BLaER1 treated with 17β-estradiol and CSF1 and Interleukin-3, amounts not matched to agents 10 nM and 100 nM (cell line): ENCODE data around the gene DCAF11.

Experiments
- H3K27ac ChIP-seq, 11 experiments: shearing (Covaris generic); formaldehyde crosslinking; 2 replicates each; pipeline ENCODE4 v1.8.1; 2022
- H3K27me3 ChIP-seq, 11 experiments: shearing (Covaris generic); formaldehyde crosslinking; 2 replicates each; pipeline ENCODE4 v1.8.1; 2022
- H3K36me3 ChIP-seq, 11 experiments: shearing (Covaris generic); formaldehyde crosslinking; 2 replicates each; pipeline ENCODE4 v1.8.1; 2022
- H3K4me1 ChIP-seq, 10 experiments: shearing (Covaris generic); formaldehyde crosslinking; 2 replicates each; pipeline ENCODE4 v1.8.1; 2022
- H3K4me2 ChIP-seq, 11 experiments: shearing (Covaris generic); formaldehyde crosslinking; 2 replicates each; pipeline ENCODE4 v1.8.1; 2022
- H3K4me3 ChIP-seq, 10 experiments: shearing (Covaris generic); formaldehyde crosslinking; 2 replicates each; pipeline ENCODE4 v1.8.1; 2022
- H3K9ac ChIP-seq, 11 experiments: shearing (Covaris generic); formaldehyde crosslinking; 2 replicates each; pipeline ENCODE4 v1.8.1; 2022
- H3K9me3 ChIP-seq, 11 experiments: shearing (Covaris generic); formaldehyde crosslinking; replicated peaks in 1 of 11; 2 replicates each; pipeline ENCODE4 v1.8.1; 2022
- H4K20me1 ChIP-seq, 11 experiments: shearing (Covaris generic); formaldehyde crosslinking; 2 replicates each; pipeline ENCODE4 v1.8.1; 2022
- Cebpa-rat ChIP-seq, 11 experiments: shearing (Covaris generic); IDR thresholded peaks; 2 replicates each; pipeline ENCODE4 v1.8.1; 2022

DCAF11 gene

DNA sequence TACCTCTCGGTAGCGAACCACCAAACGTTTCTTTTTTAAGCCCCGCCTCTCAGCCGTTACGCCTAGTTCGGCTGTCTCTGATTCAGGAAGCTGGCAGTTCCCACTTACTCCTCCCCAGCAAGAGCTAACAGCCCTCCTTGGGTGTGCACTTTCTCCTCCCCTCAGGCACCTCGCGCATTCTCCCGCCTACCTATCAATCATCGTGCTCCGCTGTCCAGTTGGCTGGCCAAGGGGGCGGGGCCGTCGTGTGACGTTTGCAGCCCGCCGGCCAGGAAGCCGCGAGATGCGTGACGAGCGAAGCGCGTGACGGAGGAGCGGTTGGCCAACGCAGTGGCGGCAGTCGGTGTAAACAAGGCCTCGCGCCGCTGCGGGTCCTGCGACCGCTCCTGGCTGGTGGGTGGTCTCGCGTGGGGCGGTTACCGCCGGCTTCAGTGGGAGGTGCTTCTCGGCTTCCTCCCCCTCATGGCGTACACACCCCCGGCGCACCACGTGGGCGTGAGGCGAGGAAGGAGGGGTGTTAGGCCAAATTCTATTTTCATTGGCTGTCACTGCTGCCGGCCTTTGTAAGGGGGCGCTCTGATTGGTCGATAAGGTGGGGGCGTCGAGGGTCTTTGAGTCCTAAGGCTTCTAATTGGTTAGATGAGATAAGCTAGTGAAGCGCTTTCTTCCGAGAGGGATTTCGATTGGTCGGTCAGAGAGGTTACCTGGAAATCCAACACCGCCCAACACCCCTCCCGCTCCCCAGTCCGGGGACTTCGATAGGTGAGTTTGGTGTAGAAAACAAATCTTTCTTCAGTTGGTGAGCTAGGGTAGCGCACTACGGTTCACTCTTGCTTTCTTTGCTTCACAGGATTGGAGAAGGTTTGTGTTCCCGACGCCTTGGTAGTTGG, at the start of gene DCAF11, which contains the start of gene NRL:
DCAF11 (plus strand) TSS at position 246 of the 890 bp plus-strand sequence. CDS start 818 bp downstream, outside the sequence.
NRL (minus strand) TSS at position 418 of the 890 bp plus-strand sequence. CDS start 32,101 bp downstream, outside the sequence.
- TF ChIP-seq Cebpa-rat (IDR thresholded peaks at IDR 0.05), result no peak
- Histone ChIP-seq H3K4me1 (peaks cover 21 to 40% (median 31%) of the 10 kb centered on the region in 10 experiments), H3K4me3 (peak within 1 kb of the TSS; percentile 71 to 88 (median 76)), H3K36me3 (peaks cover 29 to 41% (median 32%) of the 10 kb centered on the region in 11 experiments), H3K9ac (peak within 1 kb of the TSS; percentile 85 to 97 (median 90)), H3K27me3 (no peaks in the 10 kb centered on the region), H3K9me3 (no peaks in the 10 kb centered on the region), H3K4me2 (peak within 1 kb of the TSS; percentile 96 to 100 (median 98)), H3K27ac (peak within 1 kb of the TSS; percentile 87 to 99 (median 96)), H4K20me1 (peaks cover 0 to 8% (median 0%) of the 10 kb centered on the region in 11 experiments; a peak in 3 of 22 replicates)

DNA sequence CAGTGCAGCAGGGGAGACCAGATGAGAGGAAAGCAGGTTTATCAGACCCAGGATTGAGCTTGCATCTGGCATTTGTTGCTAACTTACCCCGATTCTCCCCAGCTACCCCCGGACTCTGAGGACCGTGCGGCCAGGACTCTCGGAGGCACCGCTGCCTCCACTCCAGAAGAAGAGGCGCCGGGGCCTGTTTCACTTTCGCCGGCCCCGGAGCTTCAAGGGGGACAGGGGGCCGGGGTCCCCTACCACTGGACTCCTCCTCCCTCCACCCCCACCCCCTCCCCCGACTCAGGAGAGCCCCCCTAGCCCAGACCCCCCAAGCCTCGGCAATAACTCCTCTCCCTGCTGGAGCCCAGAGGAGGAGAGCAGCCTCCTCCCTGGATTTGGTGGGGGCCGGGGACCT, 49.7 kb upstream of the DCAF11 start:
- no peak overlapping the region for H3K4me3 ChIP-seq
- peaks cover 0 to 22% (median 7%) of the 10 kb centered on the region in 10 experiments; a peak in 11 of 20 replicates for H3K4me1 ChIP-seq
- no peak for TF ChIP-seq Cebpa-rat (IDR thresholded peaks at IDR 0.05)
- no peak overlapping the region for H3K27ac ChIP-seq
- no peak overlapping the region for H3K9ac ChIP-seq
- H3K4me2 ChIP-seq, result no peak overlapping the region
- H3K27me3 ChIP-seq, result no peaks in the 10 kb centered on the region
- H4K20me1 ChIP-seq, result no peaks in the 10 kb centered on the region; a peak in 1 of 22 replicates
- H3K36me3 ChIP-seq, result no peaks in the 10 kb centered on the region
- no peaks in the 10 kb centered on the region for H3K9me3 ChIP-seq

DNA sequence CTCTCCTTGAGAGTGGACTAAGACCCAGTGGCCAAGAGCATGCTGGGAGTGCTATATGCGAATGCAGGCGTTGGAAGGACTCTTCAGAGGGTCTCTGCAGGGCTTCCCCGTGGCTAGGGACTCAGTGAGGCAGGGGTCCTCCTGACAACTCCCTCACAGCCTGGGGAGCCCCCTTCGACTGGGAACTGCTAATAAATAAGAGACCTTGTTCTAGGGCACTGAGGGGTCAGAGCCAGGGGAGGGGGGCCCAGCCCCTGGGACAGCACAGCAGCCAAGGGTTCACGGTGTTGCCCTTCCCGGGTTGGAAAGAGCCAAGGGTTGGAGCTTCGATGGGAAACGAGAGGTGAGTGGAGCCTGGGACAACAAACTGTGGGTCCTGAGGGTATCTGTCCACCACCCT, 49.2 kb upstream of the DCAF11 start:
- no peak overlapping the region for H3K4me3 ChIP-seq
- no peaks in the 10 kb centered on the region for H3K36me3 ChIP-seq
- H3K27ac ChIP-seq, result no peak overlapping the region
- no peak for TF ChIP-seq Cebpa-rat (IDR thresholded peaks at IDR 0.05)
- no peaks in the 10 kb centered on the region for H3K9me3 ChIP-seq
- no peak overlapping the region for H3K9ac ChIP-seq
- H3K4me1 ChIP-seq, result peaks cover 0 to 23% (median 8%) of the 10 kb centered on the region in 10 experiments; a peak in 11 of 20 replicates
- no peaks in the 10 kb centered on the region for H3K27me3 ChIP-seq
- H4K20me1 ChIP-seq, result no peaks in the 10 kb centered on the region; a peak in 1 of 22 replicates
- H3K4me2 ChIP-seq, result no peak overlapping the region

DNA sequence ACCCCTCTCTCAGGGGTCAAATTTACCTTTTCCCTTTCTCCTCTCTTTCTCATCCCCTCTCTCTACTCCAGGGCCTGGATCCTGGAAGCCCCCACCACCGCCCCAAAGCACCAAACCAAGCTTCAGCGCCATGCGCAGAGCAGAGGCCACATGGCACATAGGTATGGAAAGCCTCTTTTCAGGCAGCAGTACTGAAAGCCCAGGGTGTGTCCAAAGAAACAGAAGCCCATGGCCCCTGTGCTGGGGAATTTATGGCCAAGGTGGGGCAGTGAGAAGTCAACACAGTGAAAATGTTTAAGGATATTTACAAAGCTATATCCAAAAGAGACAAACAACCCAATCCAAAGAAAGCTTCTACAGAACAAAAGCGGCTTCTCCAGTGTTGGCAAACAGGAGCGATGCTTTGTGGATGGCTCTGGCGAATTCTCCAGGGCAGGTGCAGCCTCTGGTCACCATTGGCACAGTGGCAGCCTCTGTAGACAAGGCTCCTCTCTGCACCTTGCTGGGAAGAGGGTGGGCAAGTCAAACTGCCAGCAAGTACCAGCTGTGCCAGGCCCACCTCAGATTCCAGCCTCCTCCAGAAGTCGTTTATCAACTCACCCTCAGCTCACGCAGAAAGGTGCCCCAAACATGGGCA, 48.0 kb upstream of the DCAF11 start:
- Histone ChIP-seq H4K20me1 (no peaks in the 10 kb centered on the region; a peak in 1 of 22 replicates), H3K36me3 (no peaks in the 10 kb centered on the region), H3K4me2 (no peak overlapping the region), H3K27me3 (no peaks in the 10 kb centered on the region), H3K9ac (no peak overlapping the region), H3K4me3 (no peak overlapping the region), H3K4me1 (peaks cover 0 to 23% (median 10%) of the 10 kb centered on the region in 10 experiments; a peak in 11 of 20 replicates), H3K9me3 (no peaks in the 10 kb centered on the region), H3K27ac (no peak overlapping the region)
- no peak for TF ChIP-seq Cebpa-rat (IDR thresholded peaks at IDR 0.05)

DNA sequence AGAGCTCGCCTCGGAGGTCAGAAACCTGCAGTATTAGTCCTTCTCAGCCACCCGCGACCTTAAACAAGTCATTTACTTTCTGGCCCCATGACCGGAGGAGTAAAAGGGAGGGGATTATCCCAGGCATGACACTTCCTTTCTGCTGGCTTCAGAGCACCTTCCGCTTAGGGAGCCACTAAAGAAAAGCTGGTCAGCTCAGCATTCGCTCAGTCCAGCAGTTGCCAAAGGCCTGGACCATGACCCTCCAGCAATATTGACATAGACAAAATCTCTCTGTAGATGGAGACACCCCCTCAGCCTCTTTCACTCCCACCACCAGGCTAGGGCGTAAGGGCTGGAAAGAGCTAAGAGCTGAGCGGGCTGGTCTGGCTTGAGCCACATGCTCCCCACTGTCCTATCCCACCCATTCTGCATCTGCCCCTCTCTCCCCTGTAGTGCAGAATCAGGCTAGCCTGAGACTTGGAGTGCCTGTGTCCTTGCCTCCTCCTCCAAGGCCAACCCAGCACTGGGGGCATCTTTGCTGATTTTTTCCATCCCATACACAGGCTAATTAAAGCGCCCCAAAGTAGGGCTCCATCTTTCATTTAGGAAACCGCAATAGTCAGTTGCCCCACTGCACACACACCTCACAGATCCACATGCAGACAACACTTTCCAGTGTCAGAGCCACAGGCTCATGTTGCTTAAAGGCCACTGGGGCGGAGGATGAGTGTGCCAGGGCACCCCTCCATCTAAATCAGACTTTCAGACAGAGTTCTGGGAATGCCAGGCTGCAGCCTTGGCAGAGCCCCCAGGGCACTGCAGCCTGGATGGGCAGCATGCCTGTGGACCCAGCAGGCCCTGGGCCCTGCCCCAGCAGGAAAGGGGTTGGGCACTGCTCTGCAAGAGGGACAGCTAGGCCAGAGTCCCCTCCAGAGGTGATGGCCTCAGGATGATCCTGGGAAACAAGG, 47.2 kb upstream of the DCAF11 start:
- Histone ChIP-seq H3K36me3 (no peaks in the 10 kb centered on the region), H3K9ac (no peak overlapping the region), H3K4me3 (no peak overlapping the region), H3K27ac (no peak overlapping the region), H3K9me3 (no peaks in the 10 kb centered on the region), H3K4me2 (peak overlapping the region in 1 of 11 experiments; percentile 16; a peak in 1 of 22 replicates), H3K27me3 (no peaks in the 10 kb centered on the region), H3K4me1 (peaks cover 0 to 26% (median 11%) of the 10 kb centered on the region in 10 experiments; a peak in 12 of 20 replicates), H4K20me1 (no peaks in the 10 kb centered on the region; a peak in 1 of 22 replicates)
- TF ChIP-seq Cebpa-rat (IDR thresholded peaks at IDR 0.05), result no peak

DNA sequence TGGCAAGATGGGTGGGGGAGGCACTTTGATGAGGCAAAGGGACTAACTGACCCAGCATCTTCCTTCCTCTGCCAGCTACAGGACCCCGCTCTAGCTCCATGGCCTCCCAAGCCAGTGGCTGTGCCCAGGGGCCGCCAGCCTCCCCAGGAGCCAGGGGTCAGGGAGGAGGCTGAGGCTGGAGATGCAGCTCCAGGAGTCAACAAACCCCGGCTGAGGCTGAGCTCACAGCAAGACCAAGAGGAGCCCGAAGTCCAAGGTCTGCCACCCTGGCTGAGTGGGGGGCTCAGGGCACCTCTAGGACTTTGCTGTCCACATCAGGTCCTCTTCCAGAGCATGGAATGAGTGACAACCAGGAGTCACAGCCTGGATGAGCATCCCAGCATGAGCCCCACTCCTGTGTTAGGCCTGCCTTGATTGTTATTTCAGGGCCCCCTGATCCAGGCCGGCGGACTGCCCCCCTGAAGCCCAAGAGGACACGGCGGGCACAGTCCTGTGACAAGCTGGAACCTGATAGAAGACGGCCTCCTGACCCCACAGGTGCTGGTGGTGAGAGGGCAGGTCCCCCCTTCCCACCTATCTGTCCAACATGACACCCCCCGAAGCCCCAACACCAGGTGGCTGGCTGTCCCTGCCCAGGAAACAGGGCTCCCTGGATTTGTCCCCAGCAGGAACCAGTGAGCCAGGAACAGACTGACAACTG, 45.7 kb upstream of the DCAF11 start:
- TF ChIP-seq Cebpa-rat (IDR thresholded peaks at IDR 0.05), result no peak
- Histone ChIP-seq H3K9ac (no peak overlapping the region), H3K9me3 (no peaks in the 10 kb centered on the region), H3K4me3 (no peak overlapping the region), H3K27me3 (no peaks in the 10 kb centered on the region), H4K20me1 (no peaks in the 10 kb centered on the region; a peak in 1 of 22 replicates), H3K27ac (no peak overlapping the region), H3K4me2 (peak overlapping the region in 5 of 11 experiments; percentile 4 to 30 (median 12); a peak in 3 of 22 replicates), H3K36me3 (no peaks in the 10 kb centered on the region), H3K4me1 (peaks cover 0 to 32% (median 17%) of the 10 kb centered on the region in 10 experiments; a peak in 12 of 20 replicates)

DNA sequence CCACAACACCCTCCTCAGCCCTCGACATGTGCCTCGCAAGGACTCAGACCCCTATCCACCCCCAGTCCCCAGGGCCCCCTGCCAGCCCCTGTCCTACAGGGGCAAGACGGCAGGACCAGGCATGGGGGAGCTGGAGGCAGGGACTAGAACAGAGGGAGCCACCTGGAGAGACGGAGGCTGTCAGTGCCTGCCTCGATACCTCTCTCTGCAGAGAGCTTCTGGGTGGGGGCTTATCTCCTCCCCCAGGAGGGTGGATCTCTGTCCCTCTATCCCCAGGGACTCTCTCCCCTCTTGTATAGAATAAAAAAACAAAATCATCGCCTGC, 45.2 kb upstream of the DCAF11 start:
- no peaks in the 10 kb centered on the region for H3K36me3 ChIP-seq
- H3K27ac ChIP-seq, result no peak overlapping the region
- no peaks in the 10 kb centered on the region for H3K9me3 ChIP-seq
- no peaks in the 10 kb centered on the region for H3K27me3 ChIP-seq
- no peak for TF ChIP-seq Cebpa-rat (IDR thresholded peaks at IDR 0.05)
- H3K4me2 ChIP-seq, result no peak overlapping the region
- no peak overlapping the region for H3K4me3 ChIP-seq
- H4K20me1 ChIP-seq, result no peaks in the 10 kb centered on the region; a peak in 1 of 22 replicates
- peaks cover 0 to 32% (median 16%) of the 10 kb centered on the region in 10 experiments; a peak in 12 of 20 replicates for H3K4me1 ChIP-seq
- H3K9ac ChIP-seq, result no peak overlapping the region
